Motor neuron (in vitro differentiated cells): ENCODE measurements around the gene PACRG. TPM values are rescaled to one million over a fixed set of nuclear protein-coding genes. Genes with fewer than 3 reads are reported as not detected.

Experiments used
- total RNA-seq, 8 experiments: library from RNA; unstranded; fragments of 300-600 nt; gene quantifications; 2 replicates each; pipeline versions ENCODE4 v1.2.3 to v1.2.4, GENCODE V29; 2022

PACRG gene
- total RNA-seq, 8 experiments from 2014 or later: 4.7 to 47.9 (median 11.9) TPM; not detected in 3

Other genes with a start within 250 kb of the PACRG start
- 1 to 10 TPM in 7 of 8 experiments, under 1 TPM in 1; 0.71 to 8.1 (median 2.9) TPM for gene PRKN, start 208 bp upstream of the PACRG start, total RNA-seq